Activated CD8-positive, alpha-beta memory T cell treated with anti-CD3 and anti-CD28 coated beads, Interleukin-2, amount 50 U/mL, for 1 hour (primary cell): ENCODE measurements around the gene SIGLEC6.

Source experiments
- DNase-seq: peaks from one replicate; pipeline ENCODE4 v3.0.0-alpha.2; 2020; ENCODE audit errors: extremely low read depth

SIGLEC6 gene

DNA sequence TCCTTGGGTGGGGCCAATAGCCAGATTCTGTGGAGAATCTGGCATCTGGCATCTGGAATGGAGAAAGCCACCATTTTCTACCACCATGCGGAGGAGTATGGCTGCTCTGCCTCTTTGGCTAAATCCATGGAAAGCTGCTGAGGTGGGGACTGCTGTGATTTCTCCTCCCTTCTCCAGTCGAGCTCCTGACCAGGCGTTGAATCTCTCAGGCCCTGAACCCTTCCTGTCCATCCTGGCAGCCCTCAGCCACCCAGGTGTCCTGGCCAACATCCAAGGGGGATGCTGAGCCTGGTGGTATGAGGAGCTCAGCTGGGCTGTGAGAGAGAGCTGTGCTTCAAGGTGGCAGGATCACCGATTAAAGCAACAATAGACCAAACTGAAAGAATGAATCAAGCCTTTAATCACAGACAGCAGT lies 17.4 kb upstream of the SIGLEC6 start:
- no peak for DNase-seq

- DNase-seq, result no peak
These were observed 16.8 kb upstream of the SIGLEC6 start for GRCh38 chr19:51548213-51548651.

- DNase-seq, result no peak
These were observed 16.1 kb upstream of the SIGLEC6 start for GRCh38 chr19:51547397-51548212.

GRCh38 chr19:51546650-51547396 lies 15.4 kb upstream of the SIGLEC6 start:
- DNase-seq, result no peak

GRCh38 chr19:51546107-51546649 lies 14.7 kb upstream of the SIGLEC6 start:
- DNase-seq, result no peak

DNA sequence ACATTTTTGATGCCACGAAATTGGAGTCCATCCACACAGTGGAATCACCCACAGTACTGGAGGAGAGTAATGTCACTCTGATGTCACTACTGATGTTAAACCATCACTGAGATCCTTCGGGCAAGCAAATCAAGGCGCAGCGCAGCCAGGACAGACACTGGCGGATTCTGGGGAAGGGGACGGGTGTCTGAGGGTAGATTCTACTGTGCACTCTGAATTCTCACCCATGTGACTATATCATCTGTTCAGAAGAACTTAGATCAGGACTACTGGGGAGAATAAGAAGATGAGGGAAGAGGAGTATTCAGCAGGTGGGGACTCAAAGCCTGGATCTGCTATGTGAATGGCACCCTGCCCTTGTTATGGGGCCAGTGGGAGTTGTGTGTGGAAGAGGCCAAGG lies 12.6 kb upstream of the SIGLEC6 start:
- no peak for DNase-seq

DNA sequence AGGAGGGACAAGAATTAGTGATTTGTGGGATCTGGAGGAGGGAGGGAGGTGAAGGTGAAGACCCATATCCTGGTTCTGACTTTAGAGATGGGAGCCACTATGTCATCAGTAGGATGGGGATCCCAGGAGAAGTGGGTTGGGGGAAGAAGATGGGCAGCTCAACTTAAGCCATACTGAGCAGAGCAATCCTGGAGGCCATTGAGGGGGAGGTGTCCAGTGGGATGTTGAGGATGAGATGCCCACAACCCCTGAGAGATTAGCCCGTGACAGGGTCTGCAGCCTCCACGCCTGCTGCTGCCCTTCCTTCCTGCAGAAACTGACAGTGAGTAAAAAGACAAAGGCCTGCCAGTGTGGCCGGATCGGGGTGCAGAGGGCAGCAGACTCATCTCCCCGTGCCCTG lies 11.2 kb upstream of the SIGLEC6 start:
- DNase-seq, result no peak

GRCh38 chr19:51541458-51542357 lies 10.2 kb upstream of the SIGLEC6 start:
- no peak for DNase-seq

- no peak for DNase-seq
These were observed 8.4 kb upstream of the SIGLEC6 start for GRCh38 chr19:51539821-51540366.

DNA sequence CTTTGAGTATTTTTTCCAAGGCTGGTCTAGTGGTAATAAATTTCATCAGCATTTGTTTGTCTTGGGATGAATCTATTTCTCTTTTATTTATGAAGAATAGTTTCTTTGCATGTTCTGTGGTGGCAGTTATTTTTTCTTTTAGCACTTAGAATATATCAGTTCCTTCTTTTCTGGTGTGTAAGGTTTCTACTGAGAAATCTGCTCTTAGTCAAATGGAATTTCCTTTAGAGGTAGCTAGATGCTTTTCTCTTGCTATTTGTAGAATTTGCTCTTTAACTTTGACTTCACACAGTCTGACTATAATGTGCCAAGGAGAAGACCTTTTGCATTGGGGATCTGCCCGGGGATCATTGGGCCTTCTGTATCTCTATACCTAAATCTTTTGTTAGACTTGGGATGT lies 4.1 kb upstream of the SIGLEC6 start:
- DNase-seq, result no peak

- DNase-seq, result no peak
These were observed 854 bp downstream of the SIGLEC6 start for GRCh38 chr19:51530616-51531015.

DNA sequence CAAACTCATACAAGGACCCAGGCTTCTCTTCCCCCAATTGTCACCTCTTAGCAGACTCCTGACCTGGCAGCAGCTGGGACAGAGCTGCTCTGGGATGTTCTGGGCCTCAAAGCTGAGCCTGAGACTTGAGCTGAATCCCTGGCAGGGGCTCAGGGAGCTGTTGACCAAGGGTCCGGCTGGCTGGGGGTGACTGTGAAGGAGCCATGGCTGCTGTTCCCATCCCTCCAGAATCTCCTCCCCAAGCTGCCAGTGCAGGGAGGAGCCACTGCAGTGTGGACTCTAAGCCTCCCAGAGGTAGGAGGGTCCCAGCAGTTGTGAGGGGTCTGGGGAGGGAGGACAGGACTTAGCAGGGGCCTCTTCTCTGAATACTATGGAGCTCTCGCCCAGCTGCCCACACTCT lies 2.2 kb downstream of the SIGLEC6 start:
- no peak for DNase-seq

DNA sequence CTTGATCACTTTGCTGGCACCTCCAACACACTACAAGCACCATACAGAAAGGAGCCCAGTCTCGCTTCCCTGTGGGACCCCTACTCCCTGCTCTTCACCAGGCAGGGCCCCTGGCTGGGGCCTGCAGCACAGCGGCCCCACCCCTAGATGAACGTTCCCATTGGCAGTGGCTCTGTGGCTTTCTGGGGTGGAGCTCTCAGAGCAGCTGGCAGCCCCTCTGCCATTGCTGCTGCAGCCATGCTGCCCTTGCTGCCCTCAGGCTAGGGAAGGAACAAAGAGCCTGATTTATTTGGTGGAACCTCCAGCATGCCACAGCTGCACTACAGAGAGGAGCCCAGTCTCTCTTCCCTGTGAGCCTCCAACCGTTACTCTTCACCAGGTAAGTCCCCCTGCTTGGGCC lies 5.8 kb downstream of the SIGLEC6 start:
- DNase-seq, result no peak

GRCh38 chr19:51524666-51525264 lies 6.7 kb downstream of the SIGLEC6 start:
- no peak for DNase-seq

GRCh38 chr19:51521781-51522180 lies 9.7 kb downstream of the SIGLEC6 start:
- DNase-seq, result no peak

GRCh38 chr19:51521357-51521756 lies 10.1 kb downstream of the SIGLEC6 start:
- no peak for DNase-seq

DNA sequence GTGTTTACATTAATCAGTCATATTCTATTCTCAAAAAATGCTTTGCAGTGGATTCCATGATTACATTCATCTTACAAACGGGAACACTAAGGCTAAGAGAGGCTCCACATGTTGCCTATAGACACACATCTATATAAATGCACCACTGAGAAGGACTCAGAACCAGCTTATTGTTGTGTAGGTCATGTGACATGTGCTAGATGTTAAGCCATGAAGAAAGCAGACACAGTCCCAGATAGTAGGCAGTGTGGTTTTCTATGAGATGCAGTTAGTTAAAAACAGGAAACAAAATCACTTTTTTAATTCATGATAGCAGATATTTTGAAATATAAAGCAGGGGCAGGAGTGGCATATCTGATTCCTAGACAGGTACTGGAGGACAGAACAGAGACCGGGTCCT lies 10.7 kb downstream of the SIGLEC6 start:
- DNase-seq, result no peak

DNA sequence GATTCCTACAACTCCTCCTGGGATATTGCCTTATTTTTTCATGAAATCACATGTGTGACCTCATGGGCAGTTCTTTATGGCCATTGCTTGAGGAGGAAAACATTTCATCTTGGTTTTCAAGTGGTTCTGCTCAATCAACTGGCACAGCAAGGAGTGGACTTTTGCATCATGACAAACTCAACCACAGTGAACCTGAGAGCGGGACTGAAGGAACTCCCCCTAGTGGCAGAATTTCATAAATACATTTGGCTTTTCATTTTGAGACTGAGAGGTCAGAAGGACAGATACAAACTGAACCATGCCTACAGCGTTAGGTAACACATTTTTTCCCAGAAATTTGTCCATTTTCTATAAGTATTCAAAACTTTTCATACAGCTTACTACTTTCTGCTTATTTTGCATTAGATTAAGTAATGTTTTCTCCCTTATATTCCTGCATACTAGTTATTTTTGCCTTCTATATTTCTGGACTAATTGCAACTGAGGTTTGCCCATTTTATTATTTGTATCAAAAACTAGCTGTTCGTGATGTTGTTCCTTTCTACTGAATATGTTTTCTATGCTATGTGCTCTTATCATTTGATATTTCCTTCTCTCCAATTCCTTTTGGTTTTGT lies 16.5 kb downstream of the SIGLEC6 start:
- DNase-seq, result no peak

GRCh38 chr19:51513968-51514367 lies 17.5 kb downstream of the SIGLEC6 start:
- no peak for DNase-seq

DNA sequence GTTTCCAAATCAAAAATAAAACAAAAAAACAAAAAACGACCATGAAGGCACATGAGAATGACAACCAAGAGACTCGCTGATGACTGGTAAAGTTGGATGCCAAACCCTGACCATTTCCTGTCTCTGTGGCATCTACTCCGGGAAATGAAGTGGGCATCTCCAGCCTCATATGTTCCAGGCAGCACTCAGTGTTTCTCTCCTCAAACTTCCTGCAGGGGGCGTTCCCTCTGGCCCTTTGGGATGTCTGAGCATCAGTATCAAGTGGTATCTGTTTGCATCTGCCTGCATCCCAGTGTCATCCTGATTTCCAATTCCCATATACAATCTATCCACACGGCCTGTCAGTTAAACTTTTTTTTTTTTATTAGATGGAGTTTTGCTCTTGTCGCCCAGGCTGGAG lies 20.1 kb downstream of the SIGLEC6 start:
- DNase-seq, result no peak
